GM08714 (cell line): Measurements from ENCODE around the gene NPM1.

Experiments used
- H3K4me3 ChIP-seq: fragments of 200-500 bp; sonication (Bioruptor generic); 2 replicates; pipeline ENCODE4 v1.5.1; 2014; ENCODE audit warnings: mild to moderate bottlenecking, low read length, inconsistent platforms
- ZNF274 ChIP-seq: IDR thresholded peaks from 2 replicates; pipeline ENCODE4 v1.6.1; 2012; ENCODE audit warnings: mild to moderate bottlenecking, low read depth, low read length

Gene NPM1

DNA sequence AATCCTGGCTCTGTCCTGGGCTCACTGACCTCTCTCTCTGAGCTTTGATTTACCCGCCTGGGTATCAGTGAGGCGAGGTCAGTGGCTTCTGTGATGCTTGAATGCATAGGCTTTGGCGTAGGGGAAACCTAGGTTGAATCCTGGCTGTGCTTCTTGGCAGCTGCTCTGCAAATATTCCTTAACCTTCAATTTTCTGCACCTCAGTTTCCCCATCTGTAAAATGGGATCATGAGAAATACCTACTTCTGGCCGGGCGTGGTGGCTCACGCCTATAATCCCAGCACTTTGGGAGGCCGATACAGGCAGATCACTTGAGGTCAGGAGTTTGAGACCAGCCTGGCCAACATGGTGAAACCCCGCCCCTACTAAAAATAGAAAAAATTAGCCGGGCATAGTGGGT, 39.0 kb downstream of the NPM1 start:
- no peak for TF ChIP-seq ZNF274
- H3K4me3 ChIP-seq = no peak overlapping the region

DNA sequence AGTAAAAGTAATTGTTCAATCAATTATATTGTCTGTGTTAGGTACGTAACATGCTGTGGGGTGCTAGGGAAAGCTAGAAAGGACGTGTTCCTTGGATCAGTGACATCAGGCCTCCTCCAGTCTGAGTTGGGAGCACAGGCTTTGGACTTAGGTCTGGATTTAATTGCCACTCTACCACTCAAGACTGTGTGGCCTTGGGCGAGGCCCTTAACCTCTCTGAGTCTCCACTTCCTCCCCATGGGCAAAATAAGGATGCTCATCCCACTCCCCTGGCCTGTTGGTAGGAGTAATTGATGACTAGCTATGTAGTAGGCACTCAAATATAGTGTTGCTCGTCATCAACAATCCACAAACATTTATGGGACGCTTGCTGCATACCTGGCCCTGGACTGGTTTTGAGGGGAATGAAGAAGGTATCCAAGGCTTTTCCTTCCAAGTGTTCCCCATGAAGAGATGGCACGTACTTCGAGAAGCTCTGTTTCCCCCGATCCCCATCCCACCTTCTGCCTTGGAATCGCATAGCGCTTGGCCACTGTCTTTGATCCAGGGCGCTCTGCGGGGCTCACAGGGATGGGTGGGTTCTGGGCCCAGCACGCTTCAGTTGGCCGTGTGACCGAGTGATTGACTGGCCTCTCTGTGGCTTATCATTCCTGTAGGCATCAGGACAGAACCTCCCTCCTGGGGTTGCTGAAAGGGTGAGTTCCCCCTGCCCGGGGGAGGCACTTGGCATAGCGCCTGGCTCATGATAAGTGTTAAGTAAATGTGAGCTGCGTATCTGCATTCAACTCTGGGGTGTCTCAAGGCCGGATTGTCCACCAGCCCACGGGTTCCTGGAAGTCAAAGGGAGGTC, 39.9 kb downstream of the NPM1 start:
- TF ChIP-seq ZNF274 = no peak
- H3K4me3 ChIP-seq = no peak overlapping the region

DNA sequence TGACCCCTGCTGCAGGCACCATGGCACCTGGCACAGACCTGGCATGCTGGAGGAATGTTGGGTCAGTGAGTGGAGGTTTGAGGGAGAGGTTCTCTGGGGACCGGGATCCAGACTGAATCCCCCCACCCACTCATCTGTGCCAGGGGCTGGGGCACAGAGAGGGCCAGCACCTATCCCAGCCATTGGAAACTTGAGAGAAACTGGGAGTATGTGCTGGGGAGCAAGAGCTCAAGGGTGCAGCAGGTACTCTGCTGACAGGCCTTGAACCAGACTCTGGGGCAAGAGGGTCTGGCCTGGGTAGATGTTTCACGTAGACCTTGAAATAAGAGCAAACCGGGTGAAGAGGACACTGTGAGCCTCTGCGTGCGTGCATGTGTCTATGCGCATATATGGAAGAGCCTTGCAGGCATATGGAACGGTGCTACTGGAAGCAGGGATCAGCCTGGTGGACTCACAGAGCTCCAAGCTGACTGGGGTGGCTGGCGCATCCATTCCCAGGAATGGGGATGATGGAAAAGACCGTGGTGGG, 40.6 kb downstream of the NPM1 start:
- TF ChIP-seq ZNF274 = no peak

DNA sequence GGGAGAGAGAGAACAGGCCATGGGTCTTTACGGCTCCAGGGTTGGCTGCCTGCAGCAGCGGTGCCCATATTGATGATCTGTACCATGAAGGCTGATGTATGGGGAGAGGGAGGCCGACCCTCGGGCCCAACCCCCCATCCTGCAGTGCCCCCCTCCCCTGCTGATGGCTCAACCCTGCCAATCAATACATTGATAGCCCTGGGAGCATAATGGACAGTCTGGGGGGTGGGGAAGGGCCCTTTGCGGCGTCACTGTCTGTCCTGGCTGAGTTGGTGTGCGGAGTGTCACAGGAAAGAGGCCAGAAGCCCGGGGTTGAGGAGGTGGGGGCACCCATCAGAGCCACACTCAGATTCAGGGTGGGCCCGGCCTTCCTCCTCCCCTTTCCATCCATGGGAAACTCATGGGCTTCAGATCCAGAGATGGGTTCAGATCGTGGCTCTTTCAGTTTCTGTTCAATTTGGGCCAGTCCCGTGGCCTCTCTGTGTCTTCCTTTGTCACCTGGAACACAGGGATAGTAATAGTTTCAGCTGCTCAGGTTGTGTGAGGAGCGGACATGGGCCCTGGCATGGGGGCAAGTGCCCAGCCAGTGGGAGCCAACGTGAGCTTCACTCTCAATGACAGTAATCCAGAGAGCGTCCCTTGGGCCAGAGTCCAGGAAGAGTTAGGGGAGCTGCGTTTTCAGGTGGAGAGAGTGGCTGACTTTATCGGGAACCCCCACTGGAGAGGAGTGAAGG, 41.3 kb downstream of the NPM1 start:
- no peak overlapping the region for H3K4me3 ChIP-seq
- no peak for TF ChIP-seq ZNF274

More for the DNA sequence above, 40.6 kb downstream of the NPM1 start:
- no peak overlapping the region for H3K4me3 ChIP-seq

DNA sequence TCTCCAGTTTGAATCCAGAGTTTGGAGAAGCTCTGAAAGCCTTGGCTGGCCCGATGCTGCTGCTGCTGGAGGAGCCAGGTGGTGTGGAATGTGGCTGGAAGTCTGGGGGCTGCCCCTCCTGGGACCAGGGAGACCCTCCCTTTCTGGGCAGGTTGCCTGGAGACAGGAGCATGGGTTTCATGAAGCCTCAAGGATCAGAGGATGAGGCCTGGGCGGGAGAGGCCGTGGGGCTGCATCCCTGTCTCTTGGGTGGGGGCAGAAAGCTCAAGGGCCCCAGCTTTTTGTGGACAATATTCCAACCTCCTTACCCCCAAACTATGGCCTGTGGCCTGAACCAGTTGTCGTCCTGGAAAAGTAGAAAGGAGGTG, 41.9 kb downstream of the NPM1 start:
- TF ChIP-seq ZNF274 = no peak

DNA sequence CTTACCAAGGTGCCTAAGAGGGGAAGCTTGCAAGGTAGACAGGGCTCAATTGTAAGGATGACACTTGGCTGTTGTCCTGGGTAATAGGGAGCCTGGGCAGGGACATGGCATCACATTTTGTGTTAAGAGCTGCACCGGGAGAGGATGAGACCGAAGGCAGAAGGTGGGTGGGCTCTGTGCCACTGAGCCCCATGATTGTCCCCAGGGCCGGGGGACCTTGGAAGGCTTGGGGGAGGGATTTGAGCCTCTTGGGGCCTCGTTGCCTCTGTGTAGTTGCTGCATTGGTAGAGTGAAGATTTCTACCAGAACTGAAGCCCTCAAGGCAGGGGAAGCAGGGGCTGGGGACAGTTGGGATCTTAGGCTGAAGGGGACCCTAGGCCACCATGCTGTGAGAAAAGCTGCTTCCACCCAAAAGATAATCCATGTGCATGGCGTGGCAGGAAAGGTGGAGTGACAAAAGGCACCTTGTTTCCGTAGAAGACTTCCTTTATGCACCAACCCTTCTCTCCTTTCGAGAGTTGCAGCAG, 43.7 kb downstream of the NPM1 start:
- TF ChIP-seq ZNF274 = no peak
- H3K4me3 ChIP-seq = no peak overlapping the region

More for the DNA sequence above, 41.9 kb downstream of the NPM1 start:
- H3K4me3 ChIP-seq = no peak overlapping the region

DNA sequence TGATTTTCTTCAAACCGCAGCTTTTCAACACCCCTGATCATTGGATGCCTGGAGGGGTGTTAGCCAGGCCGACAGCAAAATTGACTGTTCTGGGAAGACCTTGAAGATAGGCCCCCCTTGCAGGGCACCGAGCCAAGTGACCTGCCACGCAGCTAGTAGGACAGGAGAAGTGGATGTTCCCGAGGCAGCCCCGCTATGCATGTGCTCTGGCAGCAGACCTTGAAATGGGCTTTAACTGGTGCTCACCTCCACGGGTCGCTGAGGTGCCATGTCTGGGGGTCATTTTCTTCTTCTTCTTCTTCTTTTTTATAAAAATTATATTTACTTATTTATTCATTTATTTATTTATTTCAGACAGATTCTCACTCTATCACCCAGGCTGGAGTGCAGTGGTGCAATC, 44.4 kb downstream of the NPM1 start:
- H3K4me3 ChIP-seq = no peak overlapping the region
- no peak for TF ChIP-seq ZNF274

DNA sequence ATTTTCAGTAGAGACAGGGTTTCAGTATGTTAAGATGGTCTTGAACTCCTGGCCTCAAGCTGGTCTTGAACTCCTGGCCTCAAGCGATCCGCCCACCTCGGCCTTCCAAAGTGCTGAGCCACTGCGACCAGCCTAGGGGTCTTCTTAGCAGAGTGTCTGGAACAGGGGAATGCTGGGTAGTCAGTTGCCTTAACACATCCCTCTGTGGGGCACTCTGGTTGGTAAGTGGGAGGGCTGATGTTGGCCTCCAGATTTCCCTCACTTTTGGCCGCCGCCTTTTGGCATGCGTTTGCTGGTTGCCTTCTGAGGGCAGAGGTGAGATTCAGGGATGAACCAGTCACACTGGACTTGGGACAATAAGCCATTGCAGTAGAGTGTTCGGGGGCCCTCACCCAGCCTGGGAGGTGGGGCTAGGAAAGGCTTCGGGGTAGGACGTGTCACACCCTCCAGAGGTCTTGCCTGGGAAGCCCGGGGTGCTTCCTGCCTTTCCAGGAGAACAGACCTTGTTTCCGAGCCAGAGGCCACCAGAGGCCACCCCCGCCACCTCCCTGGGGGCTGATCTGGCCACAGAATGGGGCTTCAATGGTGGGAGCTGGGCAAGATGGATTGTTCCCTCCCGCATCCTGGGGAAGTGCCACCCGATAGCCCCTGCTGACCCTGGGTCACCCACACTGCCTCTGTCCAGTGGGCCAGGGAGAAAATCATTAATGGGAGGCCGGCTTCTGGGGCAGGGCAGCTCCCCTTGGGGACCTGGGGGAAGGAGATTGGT, 45.1 kb downstream of the NPM1 start:
- no peak for TF ChIP-seq ZNF274
- no peak overlapping the region for H3K4me3 ChIP-seq

DNA sequence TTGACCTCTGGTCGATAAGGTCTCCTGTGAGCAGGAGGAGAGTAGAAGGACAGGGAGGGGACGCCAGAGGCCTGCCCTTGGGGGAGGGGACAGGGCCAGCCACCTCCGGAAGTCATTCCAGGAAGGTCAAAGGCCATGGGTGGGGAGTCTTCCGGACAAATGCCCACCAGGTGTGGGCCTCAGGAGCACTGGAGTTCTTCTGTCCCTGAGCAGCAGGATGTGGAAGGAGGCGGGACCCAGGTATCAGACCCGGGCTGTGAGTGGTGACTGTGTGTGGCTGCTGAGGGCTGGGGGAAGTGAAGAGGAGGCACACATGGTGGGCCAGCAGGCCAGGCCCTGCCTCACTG, 45.7 kb downstream of the NPM1 start:
- no peak for TF ChIP-seq ZNF274
- H3K4me3 ChIP-seq = no peak overlapping the region

DNA sequence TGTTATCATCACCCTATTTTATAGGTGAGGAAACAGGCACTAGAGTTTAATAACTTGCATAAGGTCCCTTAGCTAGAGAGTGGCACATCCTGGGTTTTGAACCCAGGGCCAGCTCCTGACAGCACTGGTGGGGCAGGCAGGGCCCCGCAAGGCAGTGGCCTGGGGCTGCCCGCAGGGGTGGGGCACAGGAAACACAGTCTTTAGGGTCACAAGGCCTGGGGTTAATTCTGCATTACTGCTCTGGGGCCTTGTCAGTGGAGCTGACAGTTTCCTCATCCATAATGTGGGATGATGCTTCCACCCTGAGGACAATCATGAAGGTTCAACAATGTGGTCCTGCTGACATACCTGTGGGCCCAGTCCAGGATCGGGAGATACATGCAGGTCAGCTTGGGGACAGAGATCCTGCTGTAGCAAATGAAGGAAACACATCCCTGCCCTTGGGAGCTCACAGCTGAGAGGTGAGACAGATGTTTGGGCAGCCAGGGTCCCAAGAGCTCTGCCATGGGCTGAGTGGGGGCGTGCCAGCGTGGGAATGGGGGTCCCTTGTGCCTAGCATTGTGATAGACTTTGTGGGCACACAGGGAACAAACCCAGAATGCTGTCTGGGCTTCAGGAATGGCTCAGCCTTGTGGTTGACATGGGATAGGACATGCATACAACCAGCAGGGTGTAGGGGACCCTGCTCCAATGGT, 46.5 kb downstream of the NPM1 start:
- TF ChIP-seq ZNF274 = no peak
- no peak overlapping the region for H3K4me3 ChIP-seq

DNA sequence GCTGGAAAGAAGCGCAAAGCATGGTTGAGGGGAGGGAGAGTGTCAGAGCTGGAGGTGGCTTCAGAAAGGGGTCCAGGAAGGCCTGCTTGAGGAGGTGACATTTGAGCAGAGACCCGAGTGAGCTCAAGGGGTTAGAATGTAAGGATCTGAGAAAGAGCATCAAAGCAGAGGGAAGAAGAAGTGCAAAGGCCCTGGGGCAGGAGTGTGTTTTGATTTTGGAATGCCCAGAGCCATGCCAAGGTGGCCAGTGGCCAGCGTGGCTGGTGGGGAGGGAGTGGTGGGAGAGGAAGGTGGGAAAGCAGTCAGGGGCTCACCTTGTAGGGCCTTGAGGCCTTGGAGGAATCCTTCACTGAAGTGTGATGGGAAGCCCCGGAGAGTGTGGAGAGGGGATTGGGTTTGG, 47.2 kb downstream of the NPM1 start:
- no peak overlapping the region for H3K4me3 ChIP-seq
- no peak for TF ChIP-seq ZNF274

DNA sequence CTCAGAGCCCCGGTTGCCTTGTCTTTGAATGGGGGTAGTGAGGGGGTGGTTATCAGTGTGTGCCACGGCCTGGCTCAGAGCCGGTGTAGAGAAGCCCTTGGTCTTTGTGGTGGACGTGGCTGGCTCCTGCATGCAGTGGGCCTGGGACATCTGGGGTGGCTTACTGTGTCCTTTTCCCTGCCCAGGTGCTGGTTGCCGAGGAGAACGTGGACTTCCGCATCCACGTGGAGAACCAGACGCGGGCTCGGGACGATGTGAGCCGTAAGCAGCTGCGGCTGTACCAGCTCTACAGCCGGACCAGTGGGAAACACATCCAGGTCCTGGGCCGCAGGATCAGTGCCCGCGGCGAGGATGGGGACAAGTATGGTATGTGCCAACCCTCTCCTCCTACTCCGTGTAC, 48.3 kb downstream of the NPM1 start:
- no peak overlapping the region for H3K4me3 ChIP-seq
- TF ChIP-seq ZNF274 = no peak

DNA sequence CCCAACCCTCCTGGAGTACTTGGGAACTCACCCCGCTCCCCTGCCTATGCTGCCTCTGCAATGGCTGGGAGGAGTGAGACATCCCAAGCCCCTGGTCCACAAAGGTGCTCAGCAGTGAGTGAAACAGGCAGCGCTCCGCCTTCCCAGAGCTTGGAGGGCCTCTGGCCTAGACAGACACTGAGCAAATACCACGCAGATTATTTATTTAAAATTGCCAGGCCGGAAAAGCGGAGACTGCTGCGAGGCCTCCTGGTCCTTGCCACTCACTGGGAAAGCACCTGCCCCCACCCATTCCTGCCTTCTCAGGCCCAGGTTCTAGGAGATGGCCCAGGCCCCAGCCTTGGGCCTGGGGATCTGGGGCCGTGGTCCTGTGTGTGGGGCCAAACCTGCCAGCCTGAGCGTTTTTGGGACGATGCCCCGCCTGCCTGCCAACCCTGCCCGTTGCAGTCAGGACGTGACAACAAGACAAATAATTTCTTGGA, 49.2 kb downstream of the NPM1 start:
- TF ChIP-seq ZNF274 = no peak
- no peak overlapping the region for H3K4me3 ChIP-seq
